RWPE1 (cell line): ENCODE results near the gene CFAP47.
"Not testable (repeated sequence)": the region's sequence is repeated elsewhere in the genome, so short reads cannot be mapped to it uniquely, and the experiment has no call there.

Experiments used
- CTCF ChIA-PET: fragments of 350-600 bp; sonication (Branson Sonifier 250); formaldehyde crosslinking; extraction: SDS; loops from one replicate; lab custom pipeline; 2021; lab: Yijun Ruan, JAX
- POLR2A ChIA-PET: fragments of 400-600 bp; formaldehyde crosslinking; extraction: SDS; loops from one replicate; lab custom pipeline; 2020; ENCODE audit warnings: antibody characterized with exemption; ENCODE audit not compliant: low non-redundant PET; lab: Yijun Ruan, JAX
- DNase-seq: peaks from one replicate; pipeline ENCODE4 v3.0.0; 2012; ENCODE audit warnings: low spot score
- H3K27ac ChIP-seq: fragments of 450-650 bp; 2 replicates; pipeline ENCODE4 v1.5.1; 2017
- CTCF ChIP-seq: fragments of 450-650 bp; conservative IDR thresholded peaks from 2 replicates; pipeline ENCODE4 v1.5.1; 2017; ENCODE audit warnings: low read depth, mild to moderate bottlenecking

The CFAP47 gene

DNA sequence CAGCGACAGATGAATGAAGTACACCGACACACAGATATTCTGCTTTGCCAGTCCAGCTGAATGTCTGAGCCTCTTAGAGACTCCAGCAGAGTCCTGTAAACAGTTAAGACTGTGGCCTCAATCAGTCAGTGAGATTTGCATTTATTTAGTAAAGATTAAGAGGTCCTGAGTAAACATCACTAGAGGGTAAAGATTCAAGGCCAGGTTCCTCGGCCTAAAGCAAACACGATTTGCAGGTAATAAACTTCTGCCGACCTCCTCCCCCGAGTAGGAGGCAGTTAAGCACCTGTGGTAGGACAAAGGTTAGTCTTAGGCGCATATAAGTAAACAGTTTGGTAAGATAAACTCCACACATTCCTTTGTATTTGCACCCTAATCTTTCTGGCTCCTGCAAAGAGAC is 99.6 kb downstream of the CFAP47 start:
- POLR2A ChIA-PET, result no interaction called here
- no peak for TF ChIP-seq CTCF
- CTCF ChIA-PET, result no interaction called here

DNA sequence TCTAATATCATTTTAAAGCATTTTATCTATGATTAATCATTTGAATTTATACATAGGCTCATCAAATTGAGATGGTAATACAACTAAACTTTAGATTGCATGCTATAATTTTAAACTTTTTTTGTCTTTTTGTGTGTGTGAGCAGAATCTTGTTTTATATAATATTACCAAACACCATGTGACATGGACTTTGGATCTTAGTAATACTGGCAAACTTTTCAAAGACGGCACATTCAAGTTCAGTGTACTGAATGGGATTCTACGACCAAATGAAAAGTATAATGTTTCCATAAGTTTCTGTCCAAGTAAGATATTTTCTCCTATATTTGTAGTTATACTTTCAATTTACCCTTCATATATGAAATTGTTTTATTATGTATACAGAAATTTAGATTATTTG is 116.0 kb downstream of the CFAP47 start:
- no peak for DNase-seq
- H3K27ac ChIP-seq, result no peak overlapping the region
- no peak for TF ChIP-seq CTCF
- POLR2A ChIA-PET, result no interaction called here
- CTCF ChIA-PET, result no interaction called here

More for the DNA sequence above, 99.6 kb downstream of the CFAP47 start:
- H3K27ac ChIP-seq, result no peak overlapping the region
- DNase-seq, result no peak

DNA sequence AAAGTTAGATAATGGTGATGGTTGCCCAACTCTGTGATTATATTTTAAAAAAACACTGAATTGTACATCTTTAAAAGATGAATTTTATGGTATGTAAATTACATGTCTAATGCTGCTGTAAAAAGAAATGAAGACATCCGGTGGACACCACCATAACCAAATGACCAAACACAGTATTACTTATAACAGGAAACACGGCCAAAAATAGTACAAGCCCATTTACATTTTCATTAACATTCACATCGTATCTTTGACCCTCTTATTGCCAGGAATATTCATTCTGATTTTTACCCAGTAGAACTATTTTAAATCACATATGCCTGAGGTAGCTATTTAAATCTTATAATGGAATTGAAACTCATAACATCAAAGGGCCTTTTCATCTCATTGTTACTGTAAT is 143.2 kb downstream of the CFAP47 start:
- CTCF ChIA-PET, result no interaction called here
- TF ChIP-seq CTCF, result no peak
- no peak for DNase-seq
- H3K27ac ChIP-seq, result no peak overlapping the region
- POLR2A ChIA-PET, result no interaction called here

DNA sequence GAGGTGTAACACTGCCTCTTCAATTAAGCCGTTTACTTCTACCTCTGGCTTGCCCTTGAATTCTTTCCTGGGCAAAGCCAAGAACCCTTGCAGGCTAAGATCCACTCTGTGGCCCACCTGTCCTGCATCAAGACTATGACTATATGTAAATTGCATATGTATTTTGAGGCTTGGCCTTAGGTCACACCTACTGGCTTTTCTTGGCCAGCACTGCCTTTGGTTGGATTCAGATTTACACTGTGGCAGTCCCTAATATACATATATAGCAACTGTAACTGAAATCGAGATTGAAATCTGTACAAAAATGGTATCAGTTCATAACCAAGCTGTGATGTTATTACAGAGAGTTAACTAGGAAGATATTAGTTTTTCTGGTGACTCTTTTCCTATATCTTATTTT is 151.5 kb downstream of the CFAP47 start:
- CTCF ChIA-PET, result interaction anchor here (0.6 kb wide), 1 partner anchor 341 kb away, joined by 3 read pairs; no protein-coding TSS in a partner anchor
- H3K27ac ChIP-seq, result no peak overlapping the region
- no peak for TF ChIP-seq CTCF
- no peak for DNase-seq
- POLR2A ChIA-PET, result no interaction called here

GRCh38 chrX:36075009-36075408 is 155.5 kb downstream of the CFAP47 start:
- CTCF ChIA-PET, result not testable (repeated sequence)

DNA sequence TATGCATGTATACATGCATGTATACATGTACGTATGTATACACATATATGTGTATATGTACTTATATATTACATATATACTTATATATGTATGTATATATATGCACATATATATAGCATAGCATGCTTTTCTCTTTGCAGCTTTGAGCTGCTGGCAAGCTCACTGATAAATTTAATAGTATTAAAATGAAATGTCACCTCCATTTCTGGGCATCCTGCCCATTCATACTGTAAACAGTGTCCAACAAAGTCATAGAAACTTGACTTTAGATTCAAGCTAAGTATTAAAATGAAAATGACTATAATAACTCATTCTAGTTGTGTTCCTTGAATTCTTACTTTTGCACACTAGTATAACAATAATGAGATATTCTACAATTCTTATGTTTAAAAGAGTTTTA is 163.7 kb downstream of the CFAP47 start:
- ChIA-PET POLR2A (no interaction called here), CTCF (no interaction called here)
- no peak overlapping the region for H3K27ac ChIP-seq
- DNase-seq, result no peak
- no peak for TF ChIP-seq CTCF

More at GRCh38 chrX:36075009-36075408, 155.5 kb downstream of the CFAP47 start:
- H3K27ac ChIP-seq, POLR2A ChIA-PET, DNase-seq: not testable (repeated sequence)

- POLR2A ChIA-PET, result no interaction called here
- no peak for DNase-seq
- CTCF ChIA-PET, result no interaction called here
- TF ChIP-seq CTCF, result no peak
- no peak overlapping the region for H3K27ac ChIP-seq
These were observed 167.8 kb downstream of the CFAP47 start for GRCh38 chrX:36087366-36087765.

DNA sequence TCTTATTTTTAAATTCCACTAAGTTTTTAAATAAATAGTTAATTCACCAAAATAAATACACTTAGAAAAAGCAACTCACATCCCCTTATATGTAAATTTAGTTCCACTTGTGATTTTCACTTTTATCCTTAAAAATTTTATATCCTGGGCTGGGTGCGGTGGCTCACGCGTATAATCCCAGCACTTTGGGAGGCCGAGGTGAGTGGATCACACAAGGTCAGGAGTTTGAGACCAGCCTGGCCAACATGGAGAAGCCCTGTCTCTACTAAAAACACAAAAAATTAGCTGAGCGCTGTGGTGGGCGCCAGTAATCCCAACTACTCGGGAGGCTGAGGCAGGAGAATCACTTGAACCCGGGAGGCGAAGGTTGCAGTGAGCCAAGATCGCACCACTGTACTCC is 169.4 kb downstream of the CFAP47 start:
- POLR2A ChIA-PET, CTCF ChIA-PET, DNase-seq, H3K27ac ChIP-seq: not testable (repeated sequence)
